CD4-positive, alpha-beta T cell treated with Interleukin-6 for 4 hours (primary cell): ENCODE data around the gene FAM25A.
"Not testable (repeated sequence)": the region's sequence is repeated elsewhere in the genome, so short reads cannot be mapped to it uniquely, and the experiment has no call there.

ENCODE experiments used
- DNase-seq: peaks from one replicate; pipeline ENCODE4 v3.0.0-alpha.2; 2020; ENCODE audit warnings: mixed read lengths

FAM25A gene

GRCh38 chr10:87013528-87013927 lies 6.6 kb upstream of the FAM25A start:
- DNase-seq: not testable (repeated sequence)

DNA sequence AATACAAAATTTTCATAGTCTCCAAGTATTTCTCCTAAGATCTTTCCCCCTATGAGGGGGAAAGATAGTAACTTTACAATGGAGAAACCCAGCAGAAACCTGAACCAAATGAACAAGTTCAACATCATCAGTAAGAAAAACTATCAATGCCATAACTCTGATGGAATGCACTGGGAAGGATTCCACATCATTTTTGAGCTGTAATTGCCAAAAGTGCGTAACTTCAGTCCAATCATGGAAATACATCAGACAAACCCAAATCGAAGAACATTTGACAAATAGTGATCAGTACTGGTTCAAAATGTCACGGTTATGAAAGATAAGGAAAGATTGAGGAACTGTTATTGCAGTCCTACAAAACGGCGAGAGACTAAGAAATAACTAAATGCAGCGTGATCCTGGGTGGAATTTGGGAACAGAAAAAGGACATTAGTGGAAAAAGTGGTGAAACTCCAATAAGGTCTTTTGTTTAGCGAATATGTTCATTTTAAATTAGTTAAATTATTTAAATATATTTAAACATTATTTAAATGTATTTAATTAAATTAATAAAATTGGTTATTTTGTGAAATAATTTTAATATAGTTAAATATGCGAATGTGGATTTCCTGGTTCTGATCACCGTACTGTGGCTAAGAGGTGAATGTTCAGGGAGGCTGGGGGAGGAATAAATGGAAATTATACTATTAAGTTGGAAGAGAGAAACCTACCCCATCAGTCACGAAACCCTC lies 4.9 kb upstream of the FAM25A start:
- not testable (repeated sequence) for DNase-seq

DNA sequence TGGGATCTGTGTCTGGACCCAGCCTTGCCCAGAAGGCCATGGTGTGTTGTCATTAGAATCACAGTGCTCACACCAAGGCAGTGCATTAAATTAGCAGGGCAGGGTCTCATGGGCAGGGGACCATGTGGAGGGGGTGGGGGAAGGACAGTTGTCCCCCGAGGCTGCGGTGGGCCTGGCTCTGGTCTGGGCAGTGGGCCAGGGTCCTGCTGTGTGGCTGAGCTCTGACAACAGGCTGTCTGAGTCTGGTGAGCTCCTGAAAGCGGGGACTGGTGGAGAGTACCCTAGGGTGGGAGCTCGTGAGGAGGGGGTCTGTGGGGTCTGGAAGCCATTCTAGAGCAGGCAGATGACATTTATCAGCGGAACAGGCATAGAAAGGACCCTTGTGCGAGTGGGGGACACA lies 2.0 kb upstream of the FAM25A start:
- DNase-seq: not testable (repeated sequence)

- not testable (repeated sequence) for DNase-seq
Observed at GRCh38 chr10:87019066-87019465, 1.0 kb upstream of the FAM25A start.

DNA sequence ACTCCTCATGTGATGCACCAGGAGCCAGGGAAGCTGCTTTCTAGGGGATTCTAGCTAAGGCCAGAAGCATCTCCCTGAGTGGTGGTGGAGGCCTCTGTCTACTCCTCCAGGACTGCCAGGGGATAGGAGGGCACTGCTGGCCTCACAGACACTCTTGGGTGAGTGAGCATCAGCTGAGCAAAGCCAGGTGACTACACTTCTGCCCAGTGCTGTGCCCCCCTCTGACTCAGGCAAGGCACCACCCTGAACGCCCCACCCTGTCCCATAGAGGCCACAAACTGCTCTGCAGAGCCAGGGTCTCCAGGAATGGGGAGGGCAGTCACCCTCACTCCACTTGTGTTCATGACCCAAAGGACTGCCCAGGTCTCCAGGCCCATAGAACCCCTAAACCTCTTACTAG lies 590 bp upstream of the FAM25A start:
- DNase-seq: not testable (repeated sequence)

- not testable (repeated sequence) for DNase-seq
Observed at GRCh38 chr10:87025285-87025958, 5.3 kb downstream of the FAM25A start.

GRCh38 chr10:87026747-87027508 lies 6.8 kb downstream of the FAM25A start:
- DNase-seq: not testable (repeated sequence)

GRCh38 chr10:87030419-87030818 lies 10.3 kb downstream of the FAM25A start:
- not testable (repeated sequence) for DNase-seq

GRCh38 chr10:87030912-87031635 lies 11.0 kb downstream of the FAM25A start:
- DNase-seq: no peak

- DNase-seq: no peak
Observed at GRCh38 chr10:87036623-87037022, 16.5 kb downstream of the FAM25A start.

- DNase-seq: no peak
Observed at GRCh38 chr10:87038286-87038717, 18.2 kb downstream of the FAM25A start.

GRCh38 chr10:87038786-87039185 lies 18.7 kb downstream of the FAM25A start:
- DNase-seq: no peak

DNA sequence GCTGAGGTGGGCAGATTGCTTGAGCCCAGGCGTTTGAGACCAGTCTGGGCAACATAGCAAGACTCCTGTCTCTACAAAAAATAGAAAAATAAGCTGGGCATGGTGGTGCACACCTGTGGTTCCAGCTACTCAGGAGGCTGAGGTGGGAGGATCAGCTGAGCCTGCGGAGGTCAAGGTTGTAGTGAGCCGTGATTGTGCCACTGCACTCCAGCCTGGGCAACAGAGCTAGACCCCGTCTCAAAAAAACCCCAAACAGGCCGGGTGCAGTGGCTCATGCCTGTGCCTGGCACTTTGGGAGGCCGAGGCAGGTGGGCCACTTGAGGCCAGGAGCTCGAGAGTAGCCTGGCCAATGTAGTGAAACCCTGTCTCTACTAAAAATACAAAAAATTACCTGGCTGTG lies 23.5 kb downstream of the FAM25A start:
- not testable (repeated sequence) for DNase-seq

GRCh38 chr10:87045434-87045938 lies 25.4 kb downstream of the FAM25A start:
- no peak for DNase-seq

GRCh38 chr10:87053111-87053510 lies 33.0 kb downstream of the FAM25A start:
- no peak for DNase-seq

- DNase-seq: no peak
Observed at GRCh38 chr10:87053577-87054181, 33.6 kb downstream of the FAM25A start.

GRCh38 chr10:87054373-87055295 lies 34.5 kb downstream of the FAM25A start:
- DNase-seq: no peak

GRCh38 chr10:87058171-87058570 lies 38.1 kb downstream of the FAM25A start:
- no peak for DNase-seq

- DNase-seq: no peak
Observed at GRCh38 chr10:87059401-87059800, 39.3 kb downstream of the FAM25A start.

DNA sequence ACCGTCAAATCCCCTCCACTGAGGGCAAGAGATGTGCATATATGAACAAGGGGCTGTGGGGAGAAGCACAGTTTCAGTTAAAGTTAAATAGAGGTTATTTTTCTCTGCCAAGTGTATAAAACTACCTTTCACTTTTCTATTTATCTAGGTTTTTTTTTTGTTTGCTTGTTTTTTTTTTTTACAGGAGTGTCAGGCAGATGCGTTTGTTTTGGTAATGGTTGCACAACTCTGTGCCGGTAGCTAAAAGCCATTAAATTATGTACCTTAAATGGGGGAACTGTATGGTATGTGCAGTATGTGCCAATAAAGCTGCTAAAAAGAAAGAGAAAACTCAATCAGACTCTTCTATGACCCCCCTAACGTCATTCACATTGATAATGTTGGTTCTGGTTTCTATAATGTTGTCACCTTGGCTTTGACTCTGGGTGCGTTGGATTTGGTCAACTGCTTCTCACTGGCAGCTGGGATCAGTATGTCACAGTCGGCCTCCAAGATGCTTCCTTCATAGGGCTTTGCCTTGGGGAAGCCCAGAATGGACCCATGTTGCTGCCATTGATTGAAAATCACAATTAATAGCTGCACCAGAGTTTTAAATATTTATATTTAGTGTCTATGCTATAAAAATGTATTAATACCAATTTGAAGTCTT lies 40.3 kb downstream of the FAM25A start:
- DNase-seq: no peak

- DNase-seq: no peak
Observed at GRCh38 chr10:87064651-87065050, 44.6 kb downstream of the FAM25A start.
